SK-N-SH treated with all-trans-retinoic acid at 6 μM for 48 hours (cell line): ENCODE measurements around the gene CLEC3B.

ENCODE experiments used
- ARNTL ChIP-seq: fragments of 450-650 bp; formaldehyde crosslinking; IDR thresholded peaks from 2 replicates; pipeline ENCODE4 v1.5.0; 2020; ENCODE audit warnings: low read depth, mild to moderate bottlenecking, moderate library complexity, borderline replicate concordance
- PATZ1 ChIP-seq: fragments of 250-450 bp; sonication (Bioruptor Pico); IDR thresholded peaks from 2 replicates; pipeline ENCODE4 v1.8.0; 2020; ENCODE audit warnings: mild to moderate bottlenecking, moderate library complexity, borderline replicate concordance
- ZNF8 ChIP-seq: fragments of 450-650 bp; formaldehyde crosslinking; IDR thresholded peaks from 2 replicates; pipeline ENCODE4 v1.5.0; 2020; ENCODE audit warnings: mild to moderate bottlenecking, moderate library complexity

GRCh38 chr3:45023675-45024074, 2.4 kb upstream of the CLEC3B start:
- TF ChIP-seq PATZ1 (no peak), ZNF8 (CRISPR knock-in tag) (no peak), ARNTL (no peak)
